Stimulated activated CD4-positive, alpha-beta T cell treated with anti-CD3 and anti-CD28 coated beads, Interleukin-4, amount 100 ng/mL, for 48 hours (primary cell): ENCODE data around the gene DCUN1D3.
"Not testable (repeated sequence)": the region's sequence is repeated elsewhere in the genome, so short reads cannot be mapped to it uniquely, and the experiment has no call there.

Experiments
- DNase-seq, 2 donors: peaks; one replicate each; pipeline ENCODE4 v3.0.0-alpha.2; 2020; ENCODE audit warnings: low read depth in 2 of 2

DCUN1D3 gene

GRCh38 chr16:20900299-20901067 lies at the start of gene DCUN1D3, which contains the start of gene LYRM1:
TSS of gene DCUN1D3 (minus strand) at chr16:20900358. CDS start at chr16:20862538, 37,820 bp downstream.
TSS of gene LYRM1 (plus strand) at chr16:20900771. CDS start at chr16:20915556, 14,785 bp downstream.
- DNase-seq, result peak; percentile 88 to 90

GRCh38 chr16:20949660-20950059 lies 49.5 kb upstream of the DCUN1D3 start:
- DNase-seq, result no peak

GRCh38 chr16:20948444-20948843 lies 48.3 kb upstream of the DCUN1D3 start:
- no peak for DNase-seq

- DNase-seq, result no peak
Measured at GRCh38 chr16:20946015-20946629, 46.0 kb upstream of the DCUN1D3 start.

- DNase-seq, result not testable (repeated sequence)
Measured at GRCh38 chr16:20945575-20945875, 45.4 kb upstream of the DCUN1D3 start.

DNA sequence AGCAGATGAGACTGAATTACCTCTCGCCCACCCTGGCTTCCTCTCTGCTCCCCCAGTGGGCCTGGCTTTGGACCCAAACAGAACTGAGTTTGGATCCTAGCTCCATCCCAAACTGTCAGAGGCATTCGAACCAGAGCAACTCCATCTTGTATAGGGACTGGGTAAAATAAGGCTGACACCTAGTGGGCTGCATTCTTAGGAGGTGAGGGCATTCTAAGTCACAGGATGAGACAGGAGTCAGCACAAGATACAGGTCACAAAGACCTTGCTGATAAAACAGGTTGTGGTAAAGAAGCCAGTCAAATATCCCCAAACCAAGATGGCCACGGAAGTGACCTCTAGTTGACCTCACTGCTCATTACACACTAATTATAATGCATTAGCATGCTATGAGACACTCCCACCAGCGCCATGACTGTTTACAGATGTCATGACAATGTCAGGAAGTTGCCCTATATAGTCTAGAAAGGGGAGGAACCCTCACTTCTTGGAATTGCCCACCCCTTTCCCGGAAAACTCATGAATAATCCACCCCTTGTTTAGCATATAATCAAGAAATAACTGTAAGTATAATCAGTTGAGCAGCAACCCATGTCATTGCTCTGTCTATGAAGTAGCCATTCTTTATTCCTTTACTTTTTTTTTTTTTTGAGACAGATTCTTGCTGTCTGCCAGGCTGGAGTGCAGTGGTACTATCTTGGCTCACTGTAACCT lies 44.9 kb upstream of the DCUN1D3 start:
- peak; percentile 36 to 38 for DNase-seq

DNA sequence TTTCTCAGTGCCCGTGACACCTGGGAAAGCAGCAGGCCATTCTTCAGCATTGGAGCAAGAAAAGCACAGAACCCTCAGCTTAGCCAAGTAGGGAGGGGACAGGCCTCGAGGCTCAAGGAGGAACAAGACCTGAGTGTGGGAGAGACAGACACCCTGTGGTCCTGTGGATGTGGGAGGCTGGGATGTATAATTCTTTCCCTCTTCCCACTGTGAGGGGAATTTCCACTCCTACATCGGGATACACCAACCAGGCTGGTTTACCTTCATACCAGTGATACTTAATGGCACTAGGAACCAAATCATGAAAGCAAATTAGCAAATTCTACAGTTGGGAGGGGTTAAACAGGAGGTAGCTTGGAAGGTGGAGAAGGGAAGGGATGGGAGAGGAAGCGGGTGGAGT lies 42.1 kb upstream of the DCUN1D3 start:
- DNase-seq, result no peak

GRCh38 chr16:20941636-20941926 lies 41.4 kb upstream of the DCUN1D3 start:
- no peak for DNase-seq

- no peak for DNase-seq
Measured at GRCh38 chr16:20940871-20941635, 40.9 kb upstream of the DCUN1D3 start.

DNA sequence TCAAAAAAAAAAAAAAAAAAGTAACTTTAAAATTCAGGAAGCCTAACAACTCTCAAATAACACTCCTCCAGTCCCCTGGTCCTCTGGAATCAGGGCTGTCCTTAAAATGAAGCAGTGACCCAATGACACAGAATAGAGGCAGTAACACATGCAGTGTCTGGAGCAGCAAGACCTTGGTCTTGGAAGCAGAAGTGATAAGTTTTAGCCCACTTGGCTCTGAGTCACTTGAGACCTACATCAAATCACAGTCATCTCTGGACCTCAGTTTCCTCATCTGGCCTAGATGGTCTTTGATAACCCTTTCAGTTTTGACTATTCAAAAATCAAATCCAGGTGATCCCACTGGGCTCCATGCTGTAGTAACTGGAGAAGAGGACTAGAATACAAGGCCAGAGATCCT lies 39.5 kb upstream of the DCUN1D3 start:
- no peak for DNase-seq

- DNase-seq, result no peak
Measured at GRCh38 chr16:20938426-20938825, 38.3 kb upstream of the DCUN1D3 start.

DNA sequence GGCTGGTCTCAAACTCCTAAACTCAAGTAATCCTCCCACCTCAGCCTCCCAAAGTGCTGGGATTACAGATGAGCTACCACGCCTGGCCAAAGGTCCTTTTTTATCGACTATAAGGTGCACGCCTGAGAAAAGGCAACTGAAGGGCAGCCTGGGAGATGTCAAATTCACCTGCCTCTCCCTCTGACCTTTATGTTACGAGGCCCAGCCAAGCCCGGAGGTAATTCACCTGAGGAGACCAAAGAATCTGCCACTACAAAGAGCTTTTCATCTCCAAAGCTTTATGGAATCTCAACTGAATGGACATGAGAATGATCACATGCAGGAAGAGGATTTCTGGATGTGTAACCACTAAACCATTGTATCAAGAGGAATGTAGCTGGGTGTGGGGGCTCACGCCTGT lies 37.6 kb upstream of the DCUN1D3 start:
- DNase-seq, result no peak

- DNase-seq, result no peak
Measured at GRCh38 chr16:20933589-20933988, 33.4 kb upstream of the DCUN1D3 start.

DNA sequence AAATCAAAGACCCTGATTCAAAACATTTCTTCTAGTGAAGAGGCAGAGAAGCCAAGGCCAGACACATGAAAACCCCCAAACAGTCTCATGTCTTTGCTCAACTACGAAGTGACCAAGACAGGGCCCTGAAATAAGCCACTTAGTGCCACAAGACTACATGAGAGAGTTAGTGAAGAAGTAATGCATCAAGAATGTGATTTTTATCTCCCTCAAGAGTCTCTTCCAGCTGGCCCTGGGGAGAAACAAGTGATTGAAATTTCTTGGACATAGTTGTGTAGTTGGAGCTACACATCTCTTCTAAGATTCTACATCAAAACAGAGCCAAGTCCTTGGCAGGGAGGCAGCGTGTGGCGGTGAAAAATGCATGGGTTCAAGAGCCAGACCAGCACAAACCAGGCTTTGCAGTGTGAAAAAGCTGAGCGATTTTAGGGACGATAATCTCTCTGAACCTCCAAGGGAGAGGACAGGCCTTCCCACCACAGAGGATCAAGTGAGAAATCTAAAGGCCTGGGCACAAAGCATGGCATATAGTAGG lies 31.0 kb upstream of the DCUN1D3 start:
- DNase-seq, result no peak

DNA sequence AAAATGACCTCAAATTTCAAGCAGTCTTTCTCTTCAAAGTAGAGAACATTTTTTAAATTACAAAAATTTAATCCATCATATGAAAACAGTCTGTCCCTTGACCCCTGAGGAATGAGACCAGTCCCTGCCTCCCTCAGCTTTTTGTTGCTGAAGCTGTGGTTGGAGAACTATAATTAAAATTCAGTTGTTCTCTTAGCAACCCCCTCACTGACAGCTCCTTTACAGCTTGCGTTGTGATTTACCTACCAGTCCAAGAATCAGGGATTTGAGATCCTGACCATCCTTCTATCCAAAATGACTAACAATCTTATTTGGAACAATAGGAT lies 30.2 kb upstream of the DCUN1D3 start:
- DNase-seq, result no peak

DNA sequence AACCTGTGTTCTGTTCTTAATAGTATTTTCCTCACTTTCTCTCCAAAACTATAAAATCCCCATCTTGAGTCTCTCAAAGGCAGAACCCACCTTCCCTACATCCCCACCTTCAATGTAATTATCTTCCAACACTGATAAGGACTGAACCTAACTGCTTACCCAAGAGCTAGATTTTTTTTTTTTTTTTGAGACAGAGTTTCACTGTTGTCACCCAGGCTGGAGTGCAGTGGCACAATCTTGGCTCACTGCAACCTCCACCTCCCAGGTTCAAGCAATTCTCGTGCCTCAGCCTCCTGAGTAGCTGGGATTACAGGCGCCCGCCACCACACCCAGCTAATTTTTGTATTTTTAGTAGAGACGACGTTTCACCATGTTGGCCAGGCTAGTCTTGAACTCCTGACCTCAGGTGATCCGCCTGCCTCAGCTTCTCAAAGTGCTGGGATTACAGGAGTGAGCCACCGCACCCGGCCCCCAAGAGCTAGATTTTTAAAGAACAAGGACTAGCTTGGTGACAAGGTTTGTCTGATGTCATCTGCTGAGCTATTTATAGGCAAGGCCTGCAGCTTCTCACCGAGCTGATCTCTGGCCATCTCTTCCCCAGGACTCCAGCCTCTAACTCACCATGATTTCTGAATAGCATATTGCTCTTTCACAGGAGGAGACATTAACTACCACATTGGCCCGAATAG lies 29.7 kb upstream of the DCUN1D3 start:
- not testable (repeated sequence) for DNase-seq

GRCh38 chr16:20928774-20929411 lies 28.7 kb upstream of the DCUN1D3 start:
- no peak for DNase-seq

- DNase-seq, result no peak
Measured at GRCh38 chr16:20925751-20926150, 25.6 kb upstream of the DCUN1D3 start.

GRCh38 chr16:20923876-20924275 lies 23.7 kb upstream of the DCUN1D3 start:
- no peak for DNase-seq

- no peak for DNase-seq
Measured at GRCh38 chr16:20920799-20921198, 20.6 kb upstream of the DCUN1D3 start.

DNA sequence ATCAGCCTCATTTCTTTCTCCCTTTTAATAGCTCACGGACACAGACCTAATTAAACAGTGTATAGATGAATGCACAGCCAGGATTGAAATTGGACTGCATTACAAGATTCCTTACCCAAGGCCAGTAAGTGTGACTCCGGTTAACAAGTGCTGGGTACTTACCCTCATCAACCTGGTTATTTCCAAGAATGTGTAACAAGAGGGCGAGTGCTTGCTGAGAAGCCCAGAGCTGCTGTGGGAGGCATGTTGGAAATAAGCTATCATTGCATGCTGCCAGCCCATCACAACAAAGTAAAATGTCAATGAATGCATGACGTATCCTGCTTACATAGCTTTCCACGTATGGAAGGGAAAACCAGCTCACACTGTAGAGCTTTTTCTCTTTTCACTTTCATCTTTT lies 19.9 kb upstream of the DCUN1D3 start:
- DNase-seq, result no peak
